HG02759 (cell line): Measurements from ENCODE around the gene POMT1.
"Not testable (repeated sequence)": the region's sequence is repeated elsewhere in the genome, so short reads cannot be mapped to it uniquely, and the experiment has no call there.

Experiments
- ATAC-seq: cut with Tn5 transposase; IDR thresholded peaks from one replicate; pipeline ENCODE4 v1.9.1; 2021; ENCODE audit warnings: mild to moderate bottlenecking, moderate library complexity; ENCODE audit not compliant: unreplicated experiment

The POMT1 gene

GRCh38 chr9:131550465-131550864, 47.7 kb downstream of the POMT1 start:
- ATAC-seq = not testable (repeated sequence)

GRCh38 chr9:131552030-131552429, 49.3 kb downstream of the POMT1 start:
- no peak for ATAC-seq

GRCh38 chr9:131554087-131554842, 51.5 kb downstream of the POMT1 start:
- ATAC-seq = no peak

GRCh38 chr9:131554843-131555351, 52.2 kb downstream of the POMT1 start:
- no peak for ATAC-seq

- ATAC-seq = no peak
Measured at GRCh38 chr9:131555841-131556673, 53.3 kb downstream of the POMT1 start.

GRCh38 chr9:131557855-131558548, 55.3 kb downstream of the POMT1 start:
- no peak for ATAC-seq

- no peak for ATAC-seq
Measured at GRCh38 chr9:131559421-131560000, 56.8 kb downstream of the POMT1 start.

- ATAC-seq = no peak
Measured at GRCh38 chr9:131562032-131562959, 59.6 kb downstream of the POMT1 start.

- ATAC-seq = no peak
Measured at GRCh38 chr9:131565369-131565768, 62.7 kb downstream of the POMT1 start.

- ATAC-seq = no peak
Measured at GRCh38 chr9:131566158-131566557, 63.4 kb downstream of the POMT1 start.

GRCh38 chr9:131567910-131568309, 65.2 kb downstream of the POMT1 start:
- ATAC-seq = no peak
